Upper lobe of left lung (tissue), 6 donors: ENCODE results near the gene TENM4. TPM values are rescaled to one million over a fixed set of nuclear protein-coding genes. Genes with fewer than 3 reads are reported as not detected.

Source experiments
- ATAC-seq, 2 donors: fragments of 200-7000 bp; cut with Tn5 transposase; one replicate each; pipeline ENCODE4 v1.9.1; 2022; ENCODE audit warnings: mild to moderate bottlenecking in 2 of 2, moderate library complexity in 2 of 2; ENCODE audit not compliant: low FRiP score in 2 of 2
- DNase-seq, 2 donors: peaks; one replicate each; pipeline ENCODE4 v3.0.0-alpha.2; 2019 to 2020
- H3K27ac ChIP-seq, 4 donors: fragments of 200-600 bp; sonication (generic); one replicate each; pipeline ENCODE4 v1.5.1; 2016 to 2019
- H3K27me3 ChIP-seq, 4 donors: fragments of 200-600 bp; sonication (generic); one replicate each; pipeline ENCODE4 v1.5.1; 2017 to 2019
- H3K36me3 ChIP-seq, 4 donors: fragments of 200-600 bp; sonication (generic); one replicate each; pipeline ENCODE4 v1.5.1; 2016 to 2019
- H3K4me1 ChIP-seq, 4 donors: fragments of 200-600 bp; sonication (generic); one replicate each; pipeline ENCODE4 v1.5.1; 2018 to 2019
- H3K4me3 ChIP-seq, 4 donors: fragments of 200-600 bp; sonication (generic); one replicate each; pipeline ENCODE4 v1.5.1; 2017 to 2019; ENCODE audit warnings: mild to moderate bottlenecking in 2 of 4, moderate library complexity in 1 of 4
- H3K9me3 ChIP-seq, 4 donors: fragments of 200-600 bp; sonication (generic); one replicate each; pipeline ENCODE4 v1.5.1; 2018 to 2019
- CTCF ChIP-seq, 6 experiments: fragments of 450-650 bp in 4 of 6; fragments of 200-600 bp in 2 of 6; sonication (generic) in 2 of 6; IDR thresholded peaks; one replicate each; pipeline ENCODE4 v1.5.1; 2016 to 2019; ENCODE audit warnings: antibody characterized with exemption in 6 of 6
- EP300 ChIP-seq, 4 donors: sonication (generic); formaldehyde crosslinking; IDR thresholded peaks; one replicate each; pipeline ENCODE4 v1.5.1; 2017; ENCODE audit warnings: antibody characterized with exemption in 4 of 4, control low read depth in 2 of 4
- POLR2A ChIP-seq, 4 donors: fragments of 450-650 bp; IDR thresholded peaks; one replicate each; pipeline ENCODE4 v1.5.1; 2016 to 2017; ENCODE audit warnings: antibody characterized with exemption in 4 of 4, mild to moderate bottlenecking in 2 of 4
- POLR2AphosphoS5 ChIP-seq, 2 donors: sonication (generic); formaldehyde crosslinking; IDR thresholded peaks; one replicate each; pipeline ENCODE4 v1.5.1; 2017; ENCODE audit warnings: antibody characterized with exemption in 2 of 2
- WGBS, 2 donors: methylation state at CpG; one replicate each; pipeline ENCODE4 v1.1.5; 2017 to 2018; 5-methylcytosine and 5-hydroxymethylcytosine counted together
- total RNA-seq, 6 donors: library from RNA; depleted of rRNA in 4 of 6; stranded (reverse); fragments of >200 nt in 4 of 6; gene quantifications; one replicate each; pipeline versions ENCODE4 v1.1.0 to v1.2.1, GENCODE V29; 2016 to 2021
- donor health status: DM: no; HTN: no; CAD: no; lungs with moderate emphysema.
- donor health status: DM: no; HTN: yes; CAD: no; lungs with severe emphysema.

TENM4 gene
- total RNA-seq, 6 donors from 2014 or later, result 0.11 to 20.0 (median 3.7) TPM

DNA sequence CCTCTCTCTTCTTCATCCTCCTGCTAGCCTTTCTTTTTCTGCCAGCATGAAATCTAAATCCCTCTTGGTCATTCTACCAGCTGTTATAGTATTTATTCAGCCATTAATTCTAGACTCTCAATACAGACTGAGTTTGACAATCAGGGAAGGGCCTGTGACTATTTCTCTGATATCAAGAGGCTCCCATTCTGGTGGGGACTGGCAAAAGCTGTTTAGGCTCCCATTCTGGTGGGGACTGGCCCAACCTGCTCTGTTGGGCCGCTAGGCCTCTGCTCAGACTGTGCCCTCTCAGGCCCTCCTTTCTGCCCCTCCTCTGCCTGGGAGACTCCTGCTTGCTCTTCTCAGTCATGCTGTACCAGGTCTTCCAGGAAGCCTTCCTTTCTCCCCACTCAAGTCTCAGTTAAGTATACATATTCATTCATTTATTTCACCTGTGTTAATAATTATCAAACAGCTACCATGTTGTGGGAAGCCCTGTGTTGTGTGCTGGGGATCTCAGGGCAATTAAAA, 542.5 kb downstream of the TENM4 start:
- no peaks in the 10 kb centered on the region for H3K36me3 ChIP-seq
- H3K27me3 ChIP-seq, result no peaks in the 10 kb centered on the region
- TF ChIP-seq EP300 (IDR thresholded peaks at IDR 0.05), result no peak
- TF ChIP-seq CTCF (IDR thresholded peaks at IDR 0.05), result no peak
- no peak for TF ChIP-seq POLR2A (IDR thresholded peaks at IDR 0.05)
- no peak for TF ChIP-seq POLR2AphosphoS5 (IDR thresholded peaks at IDR 0.05)
- WGBS, 2 donors, result 75 to 100% methylated on average over 1 of the region's 1 CpG
- H3K4me1 ChIP-seq, result no peaks in the 10 kb centered on the region
- no peak for DNase-seq
- no peaks in the 10 kb centered on the region for H3K9me3 ChIP-seq
- no peak for ATAC-seq
- no peak overlapping the region for H3K4me3 ChIP-seq
- no peak overlapping the region for H3K27ac ChIP-seq

DNA sequence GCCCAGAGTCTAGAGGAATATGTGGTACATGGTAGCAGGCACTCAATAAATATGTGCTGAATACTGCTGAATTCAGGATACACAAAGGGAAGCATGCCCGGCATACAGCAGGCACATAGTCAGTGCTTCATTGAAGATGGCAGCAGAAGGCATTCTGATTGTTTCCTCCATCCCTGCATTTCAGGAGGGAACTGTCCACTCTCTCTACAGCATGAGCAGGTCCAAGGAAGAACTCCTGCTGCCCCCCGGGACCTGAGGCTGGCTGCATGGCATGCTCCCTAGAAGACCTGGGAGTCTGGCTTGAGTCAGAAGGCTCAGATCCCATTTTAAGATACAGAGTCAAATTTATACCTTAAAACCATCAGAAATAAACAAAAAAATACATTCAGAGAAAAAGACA, 546.8 kb downstream of the TENM4 start:
- DNase-seq, result no peak
- 86 to 100% methylated on average over 2 of the region's 2 CpGs for WGBS, 2 donors
- H3K27me3 ChIP-seq, result no peaks in the 10 kb centered on the region
- no peaks in the 10 kb centered on the region for H3K36me3 ChIP-seq
- H3K4me1 ChIP-seq, result no peaks in the 10 kb centered on the region
- ATAC-seq, result no peak
- no peaks in the 10 kb centered on the region for H3K9me3 ChIP-seq
- no peak for TF ChIP-seq CTCF (IDR thresholded peaks at IDR 0.05)
- no peak for TF ChIP-seq EP300 (IDR thresholded peaks at IDR 0.05)
- no peak for TF ChIP-seq POLR2AphosphoS5 (IDR thresholded peaks at IDR 0.05)
- TF ChIP-seq POLR2A (IDR thresholded peaks at IDR 0.05), result no peak
- H3K27ac ChIP-seq, result no peak overlapping the region
- H3K4me3 ChIP-seq, result no peak overlapping the region

- WGBS, 2 donors, result 90 to 91% methylated on average over 12 of the region's 12 CpGs
- Histone ChIP-seq H3K4me1 (no peaks in the 10 kb centered on the region), H3K27me3 (no peaks in the 10 kb centered on the region), H3K36me3 (no peaks in the 10 kb centered on the region), H3K27ac (no peak overlapping the region), H3K9me3 (no peaks in the 10 kb centered on the region), H3K4me3 (no peak overlapping the region)
- no peak for TF ChIP-seq EP300 (IDR thresholded peaks at IDR 0.05)
- TF ChIP-seq POLR2A (IDR thresholded peaks at IDR 0.05), result no peak
- no peak for TF ChIP-seq POLR2AphosphoS5 (IDR thresholded peaks at IDR 0.05)
- no peak for TF ChIP-seq CTCF (IDR thresholded peaks at IDR 0.05)
- DNase-seq (peak in 1 of 2 donors; percentile 61), ATAC-seq (no peak)
These were observed 551.1 kb downstream of the TENM4 start for GRCh38 chr11:78889698-78890097.

DNA sequence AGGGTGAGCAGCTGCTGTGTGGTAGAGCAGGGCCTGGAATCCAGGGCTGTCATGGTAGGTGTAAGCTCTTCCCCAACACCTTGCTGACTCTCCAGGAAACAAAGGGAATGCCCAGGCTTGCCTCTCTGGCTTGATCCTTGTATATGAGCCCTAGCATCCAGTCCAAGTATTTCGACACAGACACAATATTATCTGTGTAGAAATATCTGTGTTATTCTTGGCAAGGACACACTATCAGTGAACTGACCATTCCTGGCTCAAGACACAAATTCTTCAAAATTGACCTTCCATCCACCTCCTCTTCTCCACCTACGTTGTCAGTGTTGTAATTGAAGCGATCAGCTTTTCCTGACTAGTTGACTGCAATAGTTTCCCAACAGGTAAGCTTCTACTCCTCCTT, 554.2 kb downstream of the TENM4 start:
- TF ChIP-seq EP300 (IDR thresholded peaks at IDR 0.05) (no peak), POLR2A (IDR thresholded peaks at IDR 0.05) (no peak), POLR2AphosphoS5 (IDR thresholded peaks at IDR 0.05) (no peak), CTCF (IDR thresholded peaks at IDR 0.05) (no peak)
- no peak for DNase-seq
- H3K4me1 ChIP-seq, result no peaks in the 10 kb centered on the region
- H3K27ac ChIP-seq, result no peak overlapping the region
- WGBS, 2 donors, result 64 to 71% methylated on average over 3 of the region's 3 CpGs
- H3K27me3 ChIP-seq, result no peaks in the 10 kb centered on the region
- no peaks in the 10 kb centered on the region for H3K36me3 ChIP-seq
- ATAC-seq, result no peak
- H3K9me3 ChIP-seq, result no peaks in the 10 kb centered on the region
- H3K4me3 ChIP-seq, result no peak overlapping the region

- Histone ChIP-seq H3K4me1 (no peaks in the 10 kb centered on the region), H3K4me3 (no peak overlapping the region), H3K27ac (no peak overlapping the region), H3K27me3 (no peaks in the 10 kb centered on the region), H3K9me3 (no peaks in the 10 kb centered on the region), H3K36me3 (no peaks in the 10 kb centered on the region)
- no peak for ATAC-seq
- WGBS, 2 donors, result 80 to 82% methylated on average over 4 of the region's 4 CpGs
- no peak for DNase-seq
- TF ChIP-seq EP300 (IDR thresholded peaks at IDR 0.05) (no peak), CTCF (IDR thresholded peaks at IDR 0.05) (no peak), POLR2AphosphoS5 (IDR thresholded peaks at IDR 0.05) (no peak)
These were observed 556.1 kb downstream of the TENM4 start for GRCh38 chr11:78884761-78885160.
